Measurements from ENCODE around the gene DMBT1.

DNA sequence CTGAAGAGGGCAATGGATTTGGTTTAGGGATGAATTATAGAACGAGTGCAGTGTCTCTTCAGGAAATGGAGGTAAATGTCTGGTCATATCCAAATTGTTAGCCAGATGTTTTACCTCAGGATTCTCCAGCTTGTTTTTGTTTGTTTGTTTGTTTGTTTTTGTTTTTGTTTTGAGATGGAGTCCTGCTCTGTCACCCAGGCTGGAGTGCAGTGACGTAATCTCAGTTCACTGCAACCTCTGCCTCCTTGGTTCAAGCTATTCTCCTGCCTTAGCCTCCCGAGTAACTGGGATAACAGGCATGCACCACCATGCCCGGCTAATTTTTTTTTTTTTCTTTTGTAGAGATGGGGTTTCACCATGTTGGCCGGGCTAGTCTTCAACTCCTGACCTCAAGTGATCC lies 132.2 kb downstream of the DMBT1 start:
- TF ChIP-seq SP1 (IDR thresholded peaks at IDR 0.05) = no peak
- TF ChIP-seq FOXA1 (IDR thresholded peaks at IDR 0.05) = no peak
- no peak for TF ChIP-seq FOXK2 (IDR thresholded peaks at IDR 0.05)
- TF ChIP-seq ZNF384 (IDR thresholded peaks at IDR 0.05) = no peak
- TF ChIP-seq L3MBTL2 (conservative IDR thresholded peaks at IDR 0.05) = no peak
- TF ChIP-seq SUZ12 (IDR thresholded peaks at IDR 0.05) = no peak

All from HEK293T (cell line).